ENCODE results near the gene SMG5. TPM values are rescaled to one million over a fixed set of nuclear protein-coding genes. Genes with fewer than 3 reads are reported as not detected.
A peak's percentile ranks its signal among the peaks of the same experiment; 100 is the strongest.

Gene SMG5
- total RNA-seq, 1 donor from 2014 or later: 78.1 TPM

- Mint-ChIP-seq H3K27me3 (ENCODE audit: unreplicated experiment) (no peaks in the 10 kb centered on the region), H3K4me3 (ENCODE audit: unreplicated experiment) (no peak overlapping the region), H3K36me3 (ENCODE audit: unreplicated experiment) (peaks cover 19% of the 10 kb centered on the region)
Measured at GRCh38 chr1:156233426-156234127, 49.0 kb downstream of the SMG5 start.

GRCh38 chr1:156232201-156232894, 50.3 kb downstream of the SMG5 start:
- no peak for TF ChIP-seq CTCF (IDR thresholded peaks at IDR 0.05)
- DNase-seq (ENCODE audit: extremely low spot score, unreplicated experiment): no peak
- Mint-ChIP-seq H3K4me1 (ENCODE audit: unreplicated experiment) (peaks cover 9% of the 10 kb centered on the region), H3K27ac (ENCODE audit: unreplicated experiment) (no peak overlapping the region), H3K36me3 (ENCODE audit: unreplicated experiment) (peaks cover 18% of the 10 kb centered on the region), H3K4me3 (ENCODE audit: unreplicated experiment) (no peak overlapping the region), H3K27me3 (ENCODE audit: unreplicated experiment) (no peaks in the 10 kb centered on the region), H3K9me3 (ENCODE audit: unreplicated experiment) (no peaks in the 10 kb centered on the region)

More at GRCh38 chr1:156233426-156234127, 49.0 kb downstream of the SMG5 start:
- Mint-ChIP-seq H3K9me3 (ENCODE audit: unreplicated experiment) (no peaks in the 10 kb centered on the region), H3K27ac (ENCODE audit: unreplicated experiment) (peak overlapping the region; percentile 57), H3K4me1 (ENCODE audit: unreplicated experiment) (peaks cover 9% of the 10 kb centered on the region)
- TF ChIP-seq CTCF (IDR thresholded peaks at IDR 0.05): no peak
- no peak for DNase-seq (ENCODE audit: extremely low spot score, unreplicated experiment)

- no peak for TF ChIP-seq CTCF (IDR thresholded peaks at IDR 0.05)
- H3K36me3 Mint-ChIP-seq (ENCODE audit: unreplicated experiment): peaks cover 9% of the 10 kb centered on the region
- peaks cover 10% of the 10 kb centered on the region for H3K4me1 Mint-ChIP-seq (ENCODE audit: unreplicated experiment)
- H3K27me3 Mint-ChIP-seq (ENCODE audit: unreplicated experiment): no peaks in the 10 kb centered on the region
- no peak for DNase-seq (ENCODE audit: extremely low spot score, unreplicated experiment)
- no peaks in the 10 kb centered on the region for H3K9me3 Mint-ChIP-seq (ENCODE audit: unreplicated experiment)
- no peak overlapping the region for H3K27ac Mint-ChIP-seq (ENCODE audit: unreplicated experiment)
- no peak overlapping the region for H3K4me3 Mint-ChIP-seq (ENCODE audit: unreplicated experiment)
Measured at GRCh38 chr1:156230473-156230837, 52.2 kb downstream of the SMG5 start.

GRCh38 chr1:156229809-156230472, 52.7 kb downstream of the SMG5 start:
- Mint-ChIP-seq H3K4me1 (ENCODE audit: unreplicated experiment) (peaks cover 12% of the 10 kb centered on the region), H3K4me3 (ENCODE audit: unreplicated experiment) (no peak overlapping the region), H3K27me3 (ENCODE audit: unreplicated experiment) (no peaks in the 10 kb centered on the region), H3K27ac (ENCODE audit: unreplicated experiment) (no peak overlapping the region), H3K9me3 (ENCODE audit: unreplicated experiment) (no peaks in the 10 kb centered on the region), H3K36me3 (ENCODE audit: unreplicated experiment) (peaks cover 11% of the 10 kb centered on the region)
- DNase-seq (ENCODE audit: extremely low spot score, unreplicated experiment): no peak
- TF ChIP-seq CTCF (IDR thresholded peaks at IDR 0.05): no peak

- H3K27ac Mint-ChIP-seq (ENCODE audit: unreplicated experiment): no peak overlapping the region
- TF ChIP-seq CTCF (IDR thresholded peaks at IDR 0.05): no peak
- no peak for DNase-seq (ENCODE audit: extremely low spot score, unreplicated experiment)
- no peaks in the 10 kb centered on the region for H3K27me3 Mint-ChIP-seq (ENCODE audit: unreplicated experiment)
- H3K36me3 Mint-ChIP-seq (ENCODE audit: unreplicated experiment): peaks cover 15% of the 10 kb centered on the region
- H3K9me3 Mint-ChIP-seq (ENCODE audit: unreplicated experiment): no peaks in the 10 kb centered on the region
- no peak overlapping the region for H3K4me3 Mint-ChIP-seq (ENCODE audit: unreplicated experiment)
- H3K4me1 Mint-ChIP-seq (ENCODE audit: unreplicated experiment): peaks cover 11% of the 10 kb centered on the region
Measured at GRCh38 chr1:156228501-156228900, 54.1 kb downstream of the SMG5 start.
